GM18526 (cell line): Measurements from ENCODE around the gene KRAS.
A peak's percentile ranks its signal among the peaks of the same experiment; 100 is the strongest.

Experiments
- POLR2A ChIP-seq: IDR thresholded peaks from 3 replicates; pipeline ENCODE4 v1.6.1; 2011; ENCODE audit not compliant: insufficient read length; ENCODE audit errors: extremely low read depth

Gene KRAS

DNA sequence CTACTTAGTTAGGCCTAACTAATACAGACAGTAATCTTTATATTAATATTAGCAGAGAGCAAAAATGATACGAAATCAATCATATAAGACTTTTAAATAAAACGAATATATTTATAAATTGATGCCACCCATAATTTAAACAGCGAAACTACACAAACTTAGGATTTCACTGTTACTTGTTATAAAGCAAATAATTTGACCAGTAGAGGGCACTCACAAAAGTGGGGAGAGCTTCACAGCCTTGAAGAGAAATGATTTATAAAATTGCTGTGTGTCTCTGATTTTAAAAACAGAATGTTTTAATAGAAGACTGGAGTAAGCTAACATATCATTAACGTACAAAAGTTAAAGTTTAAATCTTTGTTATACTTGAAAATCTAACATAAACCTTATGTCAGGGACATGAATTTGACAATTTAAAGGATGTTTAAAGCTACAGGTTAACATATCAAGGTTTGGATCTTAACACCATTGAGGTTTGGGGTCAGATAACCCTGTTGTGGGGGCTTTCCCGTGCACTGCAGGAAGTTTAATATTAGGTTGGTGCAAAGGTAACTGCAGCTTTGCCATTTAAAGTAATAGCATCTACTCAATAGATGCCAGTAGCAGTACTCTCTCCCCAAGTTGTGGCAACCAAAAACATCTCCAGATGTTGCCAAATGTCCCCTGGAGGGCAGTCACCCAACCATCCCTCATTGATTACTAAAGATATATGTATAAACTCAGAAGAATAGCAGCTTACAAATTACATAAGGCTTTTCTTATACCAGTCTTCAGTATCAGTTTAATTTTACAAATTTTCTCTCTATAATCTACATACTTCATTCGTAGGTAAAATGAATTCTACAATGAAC, 9.3 kb downstream of the KRAS start:
- TF ChIP-seq POLR2A, result no peak

DNA sequence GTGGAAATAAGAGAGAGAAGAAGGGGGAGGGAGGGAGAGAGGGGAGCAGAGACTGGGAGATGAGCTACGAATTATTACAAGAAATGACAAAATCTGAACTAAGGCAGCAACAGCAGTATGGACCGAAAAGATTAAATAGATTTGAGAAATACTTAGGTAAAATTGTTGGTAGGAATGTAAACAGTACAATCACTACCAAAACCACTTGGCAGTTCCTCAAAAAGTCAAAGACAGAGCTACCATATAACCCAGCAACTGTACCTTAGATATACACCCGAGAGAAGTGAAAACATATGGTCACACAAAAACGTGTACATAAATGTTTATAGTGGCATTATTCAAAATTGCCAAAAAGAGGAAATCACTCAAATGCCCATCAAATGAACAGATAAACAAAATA, 14.1 kb downstream of the KRAS start:
- no peak for TF ChIP-seq POLR2A

DNA sequence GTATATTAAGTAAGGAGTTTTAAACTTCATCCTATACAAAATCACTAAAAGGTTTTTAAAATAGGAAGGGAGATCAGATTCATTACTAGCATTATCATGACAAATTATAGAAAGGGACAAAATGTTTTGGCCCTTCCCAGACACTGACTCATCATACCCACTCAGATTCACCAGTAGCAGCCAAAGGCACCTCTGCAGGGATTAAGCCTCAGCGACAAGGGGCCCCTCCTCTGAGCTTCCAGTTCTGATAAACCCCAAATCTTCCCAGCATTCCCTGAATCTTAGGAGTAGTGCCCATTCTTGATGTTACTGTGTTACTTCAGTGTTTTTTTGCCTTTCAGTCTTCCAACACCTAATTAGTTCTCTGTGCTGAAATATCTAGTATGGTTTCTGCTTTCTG, 14.5 kb downstream of the KRAS start:
- no peak for TF ChIP-seq POLR2A

DNA sequence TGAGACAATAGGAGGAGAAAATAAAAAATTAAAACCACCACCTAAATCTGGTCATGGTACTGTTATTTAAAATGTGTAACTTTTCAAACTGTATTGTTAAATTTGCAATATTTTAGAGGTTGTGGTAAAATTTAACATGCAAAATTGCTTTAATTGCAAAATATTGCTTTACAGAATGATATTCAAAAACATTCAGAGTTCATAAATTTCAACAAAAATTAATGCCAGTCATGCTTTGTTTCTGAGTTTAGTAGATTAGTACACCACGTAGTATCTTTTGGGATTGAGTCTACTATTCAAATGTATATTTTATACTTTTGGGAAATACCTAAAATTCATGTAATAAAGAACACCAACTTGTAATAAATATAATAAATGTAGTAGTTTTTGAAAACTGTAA, 37.4 kb downstream of the KRAS start:
- no peak for TF ChIP-seq POLR2A

DNA sequence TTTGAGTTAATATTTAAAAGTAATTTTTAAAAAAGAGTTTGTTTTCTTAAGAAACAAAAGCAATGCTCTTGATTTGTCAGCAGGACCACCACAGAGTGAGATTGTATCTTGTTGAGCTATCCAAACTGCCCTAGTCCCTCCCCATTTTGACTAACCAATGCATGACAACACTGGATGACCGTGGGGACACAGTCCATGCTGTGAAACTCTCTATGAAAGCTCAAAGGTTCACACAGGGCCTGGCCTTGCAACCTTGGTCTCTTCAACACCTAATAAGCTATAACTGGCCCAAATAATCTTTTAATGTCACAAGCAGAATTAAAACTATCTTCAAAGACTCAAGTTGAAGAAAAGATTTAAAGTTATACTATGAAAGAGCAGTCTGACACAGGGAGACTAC, 42.2 kb downstream of the KRAS start:
- no peak for TF ChIP-seq POLR2A

DNA sequence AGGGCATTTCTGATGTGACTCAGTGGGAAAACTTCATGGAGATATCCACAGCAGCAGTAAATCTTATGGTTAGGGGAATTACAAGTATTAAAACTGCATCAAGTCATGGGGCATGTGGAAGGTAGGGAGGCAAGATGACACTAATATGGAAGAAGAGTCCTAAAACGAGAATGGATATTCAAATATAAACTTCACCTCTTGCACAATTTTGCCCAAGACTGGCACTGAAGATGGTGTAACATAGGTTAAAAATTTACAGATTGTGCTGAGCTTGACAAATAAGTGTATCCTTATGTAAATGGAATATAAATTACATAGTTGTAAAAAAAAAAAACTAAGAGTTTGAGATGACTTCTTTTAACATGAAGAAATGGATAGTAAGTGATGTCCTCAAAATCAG, 42.9 kb downstream of the KRAS start:
- no peak for TF ChIP-seq POLR2A

DNA sequence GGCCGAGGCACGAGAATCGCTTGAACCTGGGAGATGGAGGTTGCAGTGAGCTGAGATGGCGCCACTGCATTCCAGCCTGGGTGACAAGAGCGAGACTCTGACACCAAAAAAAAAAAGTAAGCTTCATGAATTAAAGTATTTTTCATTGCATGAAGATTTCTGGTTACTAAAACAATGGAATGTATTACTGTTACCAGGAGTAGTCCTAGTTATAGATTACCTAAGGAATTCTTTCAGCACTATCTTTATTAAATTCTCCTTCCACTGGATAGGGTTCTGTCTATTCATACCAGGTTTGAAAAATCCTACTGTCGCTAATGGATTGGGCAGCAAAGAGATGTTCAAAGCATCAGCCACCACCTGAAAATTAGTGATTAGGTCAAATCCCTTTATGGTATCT, 43.3 kb downstream of the KRAS start:
- TF ChIP-seq POLR2A, result no peak

DNA sequence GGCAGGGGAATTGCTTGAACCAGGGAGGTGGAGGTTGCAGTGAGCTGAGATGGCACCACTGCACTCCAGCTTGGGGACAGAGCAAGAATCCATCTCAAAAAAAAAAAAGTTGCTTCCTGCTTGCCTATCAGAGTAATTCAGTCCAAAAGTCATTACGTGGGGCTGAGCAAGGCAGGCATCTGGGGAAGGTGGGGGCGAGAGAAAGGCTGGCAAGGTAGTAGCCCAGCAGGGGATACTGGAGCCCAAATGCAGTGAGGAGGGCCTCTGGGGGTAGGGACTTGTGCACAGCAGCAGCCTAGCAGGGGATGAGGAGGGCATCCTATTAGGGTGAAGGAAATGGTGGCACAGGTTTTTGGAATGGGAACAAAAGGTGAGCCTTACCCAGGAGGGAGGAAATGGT, 48.6 kb downstream of the KRAS start:
- no peak for TF ChIP-seq POLR2A

DNA sequence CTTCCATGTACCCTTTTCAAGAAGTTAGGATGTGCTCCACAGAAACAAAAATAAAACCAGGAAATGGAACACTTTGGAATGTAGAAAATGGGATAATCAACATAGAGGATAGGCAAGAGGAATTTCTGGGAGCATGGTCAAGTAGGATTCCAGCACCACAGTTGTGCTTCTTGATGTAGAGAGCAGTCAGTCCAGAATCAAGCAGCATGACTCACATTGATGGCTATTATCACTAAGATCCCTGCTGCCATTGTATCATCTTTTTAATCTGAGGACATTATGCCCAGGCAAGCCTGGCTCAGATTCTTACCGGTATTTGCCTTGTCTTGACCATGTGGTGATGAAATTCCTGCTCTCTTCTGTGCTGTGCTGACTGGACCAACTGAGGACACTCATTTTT, 50.0 kb downstream of the KRAS start:
- no peak for TF ChIP-seq POLR2A

DNA sequence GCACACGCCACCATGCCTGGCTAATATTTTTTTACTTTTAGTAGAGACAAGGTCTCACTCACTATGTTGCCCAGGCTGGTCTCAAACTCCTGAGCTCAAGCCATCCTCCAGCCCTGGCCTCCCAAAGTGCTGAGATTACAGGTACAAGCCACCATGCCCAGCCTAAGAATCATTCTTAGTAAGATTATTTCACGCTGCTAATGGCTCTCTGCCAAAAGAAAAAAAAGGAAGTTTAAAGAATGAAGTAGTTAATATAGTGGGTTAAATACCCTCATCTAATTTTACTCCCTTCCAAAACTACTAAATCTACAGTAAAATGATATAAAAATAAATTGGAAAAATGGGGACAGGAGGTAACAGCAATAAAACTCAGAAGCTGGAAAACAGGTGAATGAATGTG, 53.1 kb downstream of the KRAS start:
- TF ChIP-seq POLR2A, result no peak

DNA sequence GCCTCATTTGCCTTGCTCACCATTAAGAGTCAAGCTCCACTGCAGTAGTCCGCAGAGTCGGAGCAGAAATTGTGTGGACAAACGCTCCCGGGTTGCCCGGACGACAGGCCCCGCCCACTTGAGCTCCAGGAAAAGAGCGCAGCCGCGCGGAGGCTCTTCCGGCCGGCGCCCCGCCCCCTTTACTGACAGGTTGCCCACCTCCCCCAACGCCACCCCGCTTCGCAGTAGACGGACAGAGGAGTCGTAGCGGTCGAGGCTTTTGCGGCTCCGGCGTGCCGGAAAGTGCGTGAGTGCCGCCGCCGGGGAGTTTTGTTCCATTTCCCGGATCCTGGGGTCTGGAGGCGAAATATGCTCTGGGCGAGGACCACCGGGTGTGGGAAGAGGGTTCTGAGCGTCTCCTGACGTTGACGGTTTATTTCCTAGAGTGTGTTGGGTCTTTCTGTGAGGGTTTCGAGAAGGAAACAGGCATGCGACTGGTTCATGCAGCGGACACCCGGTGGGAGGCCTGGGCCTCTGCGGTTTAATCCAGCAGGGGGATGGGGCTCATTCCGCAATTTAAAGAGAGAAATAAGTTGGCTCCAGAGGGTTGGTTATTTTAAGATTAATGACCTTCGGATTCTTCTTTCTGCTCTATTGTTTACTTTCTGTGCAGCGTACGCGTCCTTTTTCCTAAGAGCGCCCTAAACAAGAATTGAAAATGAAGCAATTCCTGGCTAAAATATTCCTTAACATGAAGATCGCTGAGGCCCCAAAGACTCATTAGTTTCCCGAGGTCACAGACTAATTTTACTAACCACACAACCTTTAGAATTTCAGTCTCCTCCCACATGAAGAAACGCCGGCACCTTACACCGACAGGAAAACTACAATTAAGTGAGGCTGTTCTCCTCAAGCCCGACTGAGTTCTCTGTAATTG, 55.4 kb downstream of the KRAS start, which contains the start of the genes DNAI7 and ETFRF1:
DNAI7 (minus strand) TSS at position 105 of the 916 bp plus-strand sequence; CDS start at position 23, 82 bp downstream.
ETFRF1 (plus strand) TSS at position 182 of the 916 bp plus-strand sequence. CDS start 8,720 bp downstream, outside the sequence.
- peak; percentile 86 for TF ChIP-seq POLR2A

DNA sequence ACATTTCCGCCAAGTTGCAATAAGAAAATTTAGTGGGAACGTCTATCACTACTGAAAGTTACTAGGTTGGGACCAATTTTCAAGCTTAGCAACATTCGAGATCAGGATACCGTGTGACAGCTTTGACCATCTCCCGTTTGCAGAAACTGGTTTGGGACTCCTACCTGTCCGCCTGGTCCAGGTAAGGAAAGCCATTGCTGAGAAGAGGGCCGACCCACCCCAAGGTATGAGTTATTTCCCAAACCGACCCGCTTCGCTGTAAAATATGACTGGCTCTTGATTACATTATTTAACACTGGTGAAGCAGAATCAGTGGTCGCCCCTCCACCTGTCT, 56.0 kb downstream of the KRAS start:
- no peak for TF ChIP-seq POLR2A

DNA sequence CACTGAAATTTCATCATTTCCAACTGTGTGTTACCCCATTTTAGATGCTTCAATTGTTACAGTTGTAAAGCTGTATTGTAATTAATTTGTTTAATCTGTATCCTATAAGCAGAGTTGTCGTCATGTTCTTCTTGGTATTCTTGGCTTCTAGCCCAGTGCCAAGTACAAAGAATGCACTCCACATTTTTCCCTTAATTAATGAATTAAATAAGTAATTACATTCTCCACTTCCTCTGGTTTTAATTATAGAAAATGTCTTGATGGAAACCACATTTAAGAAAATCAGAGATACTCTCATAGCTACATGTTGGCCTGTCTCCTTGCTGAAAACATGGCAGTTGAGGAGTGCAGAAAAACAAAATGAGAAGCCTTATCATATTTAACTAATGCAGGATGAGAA, 56.5 kb downstream of the KRAS start:
- no peak for TF ChIP-seq POLR2A

DNA sequence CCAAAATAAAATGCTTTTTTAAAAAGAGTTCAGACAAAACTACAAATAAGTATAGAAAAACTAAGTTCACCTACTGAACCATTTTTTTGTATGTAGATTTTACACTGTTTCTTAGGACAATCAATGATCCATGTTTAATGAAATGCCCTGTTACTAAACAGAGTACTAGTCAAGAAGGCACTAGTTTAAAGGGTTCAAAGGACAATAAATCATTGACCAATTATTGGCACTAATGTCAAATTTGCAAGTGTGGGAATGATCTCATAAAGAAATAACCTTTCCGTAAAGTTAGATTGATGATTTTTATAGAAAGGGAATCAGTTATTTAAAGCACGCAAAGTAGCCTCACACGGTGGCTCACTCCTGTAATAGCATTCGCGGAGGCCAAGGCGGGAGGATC, 59.9 kb downstream of the KRAS start:
- no peak for TF ChIP-seq POLR2A

DNA sequence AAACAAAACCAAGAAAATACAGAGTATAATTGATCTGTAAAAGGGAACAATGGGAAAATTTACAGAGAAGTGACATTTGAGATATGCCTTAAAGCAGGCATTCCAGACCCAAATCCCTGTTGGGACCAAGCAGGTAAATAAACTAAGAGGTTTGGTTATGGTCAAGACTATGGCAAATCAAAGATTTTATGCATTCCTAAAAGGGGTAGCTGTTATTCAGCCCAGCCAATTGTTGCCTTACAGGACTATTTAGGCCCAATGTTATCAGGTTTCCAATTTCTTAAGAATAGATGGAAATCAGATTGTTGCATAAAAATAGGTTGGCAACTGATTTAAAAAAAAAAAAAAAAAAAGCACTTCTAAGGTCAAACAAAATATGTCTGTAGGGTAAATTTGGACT, 61.1 kb downstream of the KRAS start:
- TF ChIP-seq POLR2A, result no peak

DNA sequence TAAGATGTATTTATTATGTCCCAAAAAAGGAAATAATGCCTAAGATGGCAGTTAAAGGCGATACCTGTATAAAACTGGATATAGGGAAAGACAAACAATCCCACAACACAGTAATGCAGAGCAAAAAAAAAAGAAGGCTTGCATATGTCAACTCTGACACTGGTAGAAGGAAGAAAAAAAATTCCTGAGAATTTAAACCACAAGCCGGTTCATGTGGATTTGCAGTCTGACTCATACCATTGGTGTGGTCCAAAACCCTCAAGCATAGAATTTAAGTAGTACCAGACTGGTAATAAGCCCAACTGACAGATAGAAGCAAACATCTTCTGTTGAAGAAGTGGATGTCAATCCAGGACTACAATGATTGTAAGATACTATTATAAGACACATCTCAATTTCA, 62.9 kb downstream of the KRAS start:
- TF ChIP-seq POLR2A, result no peak
